Measurements from ENCODE around the gene ANKFN1.

DNA sequence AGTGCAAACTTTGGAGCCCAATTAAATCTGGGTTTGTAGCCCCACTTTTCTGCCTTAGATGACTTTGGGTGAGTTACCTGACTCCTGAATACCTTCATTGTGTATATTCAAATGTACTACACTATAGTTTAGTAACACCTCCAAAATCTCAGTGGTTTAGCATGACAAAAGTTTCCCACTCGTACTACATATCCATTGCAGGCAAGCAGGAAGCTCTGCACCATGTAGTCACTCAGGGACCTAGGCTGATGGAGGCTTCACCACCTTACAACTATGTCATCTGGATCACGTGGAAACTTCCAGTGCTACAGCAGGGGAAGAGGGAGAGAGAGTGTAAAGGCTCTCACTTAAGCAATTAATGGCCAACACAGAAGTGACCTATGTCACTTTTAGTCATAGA is 14.2 kb downstream of the ANKFN1 start:
- TF ChIP-seq, protein P1, sequence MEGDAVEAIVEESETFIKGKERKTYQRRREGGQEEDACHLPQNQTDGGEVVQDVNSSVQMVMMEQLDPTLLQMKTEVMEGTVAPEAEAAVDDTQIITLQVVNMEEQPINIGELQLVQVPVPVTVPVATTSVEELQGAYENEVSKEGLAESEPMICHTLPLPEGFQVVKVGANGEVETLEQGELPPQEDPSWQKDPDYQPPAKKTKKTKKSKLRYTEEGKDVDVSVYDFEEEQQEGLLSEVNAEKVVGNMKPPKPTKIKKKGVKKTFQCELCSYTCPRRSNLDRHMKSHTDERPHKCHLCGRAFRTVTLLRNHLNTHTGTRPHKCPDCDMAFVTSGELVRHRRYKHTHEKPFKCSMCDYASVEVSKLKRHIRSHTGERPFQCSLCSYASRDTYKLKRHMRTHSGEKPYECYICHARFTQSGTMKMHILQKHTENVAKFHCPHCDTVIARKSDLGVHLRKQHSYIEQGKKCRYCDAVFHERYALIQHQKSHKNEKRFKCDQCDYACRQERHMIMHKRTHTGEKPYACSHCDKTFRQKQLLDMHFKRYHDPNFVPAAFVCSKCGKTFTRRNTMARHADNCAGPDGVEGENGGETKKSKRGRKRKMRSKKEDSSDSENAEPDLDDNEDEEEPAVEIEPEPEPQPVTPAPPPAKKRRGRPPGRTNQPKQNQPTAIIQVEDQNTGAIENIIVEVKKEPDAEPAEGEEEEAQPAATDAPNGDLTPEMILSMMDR (IDR thresholded peaks at IDR 0.05) = no peak
- TF ChIP-seq POLR2A (IDR thresholded peaks at IDR 0.05) (no peak), POLR2AphosphoS5 (IDR thresholded peaks at IDR 0.05) (no peak)

Data from breast epithelium (tissue), 3 donors.